Stomach smooth muscle (tissue), 2 donors: ENCODE measurements around the gene TCHH.
A peak's percentile ranks its signal among the peaks of the same experiment; 100 is the strongest.

Source experiments
- H3K27ac ChIP-seq: one replicate; pipeline ENCODE4 v1.7.0; 2013; ENCODE audit warnings: mild to moderate bottlenecking, low read length, inconsistent platforms
- H3K27me3 ChIP-seq, 2 donors: one replicate each; pipeline ENCODE4 v1.7.0; 2013; ENCODE audit warnings: low read length in 2 of 2; ENCODE audit not compliant: insufficient read depth in 2 of 2, control insufficient read depth in 1 of 2
- H3K36me3 ChIP-seq, 2 donors: one replicate each; pipeline ENCODE4 v1.7.0; 2013; ENCODE audit warnings: low read length in 2 of 2; ENCODE audit not compliant: control insufficient read depth in 2 of 2, insufficient read depth in 2 of 2
- H3K4me1 ChIP-seq: one replicate; pipeline ENCODE4 v1.7.0; 2013; ENCODE audit warnings: low read length; ENCODE audit not compliant: control insufficient read depth, insufficient read depth
- H3K4me3 ChIP-seq, 2 donors: one replicate each; pipeline ENCODE4 v1.7.0; 2013; ENCODE audit warnings: low read length in 2 of 2
- H3K9ac ChIP-seq, 2 donors: one replicate each; pipeline ENCODE4 v1.7.0; 2013; ENCODE audit warnings: low read length in 2 of 2, mild to moderate bottlenecking in 1 of 2
- H3K9me3 ChIP-seq, 2 donors: one replicate each; pipeline ENCODE4 v1.7.0; 2013; ENCODE audit warnings: low read length in 2 of 2; ENCODE audit not compliant: control insufficient read depth in 2 of 2
- donor health status: healthy.
- donor health status: Pancreatic carcinoma.

The TCHH gene

DNA sequence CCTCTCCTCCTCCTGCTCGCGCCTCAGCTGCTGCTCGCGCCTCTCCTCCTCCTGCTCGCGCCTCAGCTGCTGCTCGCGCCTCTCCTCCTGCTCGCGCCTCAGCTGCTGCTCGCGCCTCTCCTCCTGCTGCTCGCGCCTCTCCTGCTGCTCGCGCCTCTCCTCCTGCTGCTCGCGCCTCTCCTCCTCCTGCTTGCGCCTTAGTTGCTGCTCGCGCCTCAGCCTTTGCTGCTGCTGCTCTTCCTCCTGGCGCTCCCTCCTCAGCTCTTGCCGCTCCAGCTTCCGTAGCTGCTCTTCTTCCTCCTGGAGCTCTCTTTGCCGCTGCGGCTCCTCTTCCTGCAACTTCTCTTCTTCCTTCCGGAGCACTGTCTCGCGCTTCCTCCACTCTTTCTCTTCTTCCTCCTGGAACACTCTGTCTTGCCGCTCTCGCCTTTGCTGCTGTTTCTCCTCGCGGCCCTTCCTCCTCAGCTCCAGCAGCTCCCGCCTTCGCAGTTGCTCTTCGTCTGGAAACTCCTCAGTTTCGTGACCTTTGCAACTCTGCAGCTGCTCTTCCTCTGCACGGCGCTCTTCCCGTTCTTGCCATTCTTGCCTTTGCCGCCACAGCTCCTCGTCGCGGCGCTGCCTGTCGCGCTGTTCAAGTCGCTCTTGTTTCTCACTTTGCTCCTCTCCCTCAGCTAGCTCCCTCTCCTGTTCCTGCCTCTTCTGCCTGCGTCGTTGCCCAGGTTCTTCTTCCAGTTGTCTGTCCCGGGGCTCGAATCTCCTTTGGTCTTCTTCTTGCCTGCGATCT lies 3.0 kb downstream of the TCHH start:
- peaks cover 36% of the 10 kb centered on the region for H3K4me1 ChIP-seq
- no peak overlapping the region for H3K9ac ChIP-seq
- peak overlapping the region; percentile 21 to 61 for H3K4me3 ChIP-seq
- no peaks in the 10 kb centered on the region for H3K36me3 ChIP-seq
- H3K27me3 ChIP-seq, result peaks cover 77 to 88% of the 10 kb centered on the region in 2 donors
- H3K9me3 ChIP-seq, result peaks cover 0 to 12% of the 10 kb centered on the region in 2 donors
- H3K27ac ChIP-seq, result no peak overlapping the region

DNA sequence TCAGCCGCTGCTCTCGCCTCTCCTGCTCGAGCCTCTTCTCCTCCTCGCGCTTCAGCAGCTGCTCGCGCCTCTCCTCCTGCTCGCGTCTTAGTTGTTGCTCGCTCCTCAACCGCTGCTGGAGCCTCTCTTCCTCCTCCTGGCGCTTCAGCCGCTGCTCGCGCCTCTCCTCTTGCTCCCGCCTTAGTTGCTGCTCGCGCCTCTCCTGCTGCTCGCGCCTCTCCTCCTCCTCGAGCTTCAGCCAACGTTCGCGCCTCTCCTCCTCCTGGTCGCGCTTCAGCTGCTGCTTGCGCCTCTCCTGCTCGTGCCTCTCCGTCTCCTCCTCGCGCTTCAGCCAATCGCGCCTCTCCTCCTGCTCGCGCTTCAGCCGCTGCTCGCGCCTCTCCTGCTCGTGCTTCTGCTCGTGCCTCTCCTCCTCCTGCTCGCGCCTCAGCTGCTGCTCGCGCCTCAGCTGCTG lies 3.7 kb downstream of the TCHH start:
- peak overlapping the region; percentile 71 to 72 for H3K4me3 ChIP-seq
- H3K9ac ChIP-seq, result no peak overlapping the region
- H3K9me3 ChIP-seq, result peaks cover 0 to 12% of the 10 kb centered on the region in 2 donors
- H3K27ac ChIP-seq, result no peak overlapping the region
- H3K36me3 ChIP-seq, result no peaks in the 10 kb centered on the region
- H3K4me1 ChIP-seq, result peaks cover 36% of the 10 kb centered on the region
- peaks cover 80 to 87% of the 10 kb centered on the region in 2 donors for H3K27me3 ChIP-seq

- H3K9ac ChIP-seq, result no peak overlapping the region
- no peak overlapping the region for H3K27ac ChIP-seq
- peaks cover 0 to 12% of the 10 kb centered on the region in 2 donors for H3K9me3 ChIP-seq
- peaks cover 80 to 86% of the 10 kb centered on the region in 2 donors for H3K27me3 ChIP-seq
- no peaks in the 10 kb centered on the region for H3K36me3 ChIP-seq
- peaks cover 36% of the 10 kb centered on the region for H3K4me1 ChIP-seq
- H3K4me3 ChIP-seq, result peak overlapping the region; percentile 71 to 72
Observed at GRCh38 chr1:152110860-152111514, 4.3 kb downstream of the TCHH start.

GRCh38 chr1:152110365-152110859 lies 4.8 kb downstream of the TCHH start:
- peaks cover 36% of the 10 kb centered on the region for H3K4me1 ChIP-seq
- peaks cover 0 to 12% of the 10 kb centered on the region in 2 donors for H3K9me3 ChIP-seq
- peak overlapping the region; percentile 71 to 72 for H3K4me3 ChIP-seq
- no peak overlapping the region for H3K9ac ChIP-seq
- no peak overlapping the region for H3K27ac ChIP-seq
- H3K27me3 ChIP-seq, result peaks cover 82 to 85% of the 10 kb centered on the region in 2 donors
- H3K36me3 ChIP-seq, result no peaks in the 10 kb centered on the region

DNA sequence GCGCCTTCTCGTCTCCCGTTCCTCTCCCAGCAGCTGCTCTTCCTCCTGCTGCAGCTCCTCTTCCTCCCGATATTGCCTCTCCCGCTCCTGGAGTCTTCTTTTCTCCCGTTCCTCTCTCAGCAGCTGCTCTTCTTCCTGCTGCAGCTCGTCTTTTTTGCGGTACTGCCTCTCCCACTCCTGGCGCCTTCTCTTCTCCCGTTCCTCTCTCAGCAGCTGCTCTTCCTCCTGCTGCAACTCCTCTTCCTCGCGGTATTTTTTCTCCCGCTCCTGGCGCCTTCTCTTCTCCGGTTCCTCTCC lies 5.3 kb downstream of the TCHH start:
- Histone ChIP-seq H3K27me3 (peaks cover 81 to 85% of the 10 kb centered on the region in 2 donors), H3K4me3 (peak overlapping the region; percentile 71 to 72), H3K4me1 (peaks cover 36% of the 10 kb centered on the region), H3K27ac (no peak overlapping the region), H3K9me3 (peaks cover 0 to 12% of the 10 kb centered on the region in 2 donors), H3K36me3 (no peaks in the 10 kb centered on the region), H3K9ac (no peak overlapping the region)

DNA sequence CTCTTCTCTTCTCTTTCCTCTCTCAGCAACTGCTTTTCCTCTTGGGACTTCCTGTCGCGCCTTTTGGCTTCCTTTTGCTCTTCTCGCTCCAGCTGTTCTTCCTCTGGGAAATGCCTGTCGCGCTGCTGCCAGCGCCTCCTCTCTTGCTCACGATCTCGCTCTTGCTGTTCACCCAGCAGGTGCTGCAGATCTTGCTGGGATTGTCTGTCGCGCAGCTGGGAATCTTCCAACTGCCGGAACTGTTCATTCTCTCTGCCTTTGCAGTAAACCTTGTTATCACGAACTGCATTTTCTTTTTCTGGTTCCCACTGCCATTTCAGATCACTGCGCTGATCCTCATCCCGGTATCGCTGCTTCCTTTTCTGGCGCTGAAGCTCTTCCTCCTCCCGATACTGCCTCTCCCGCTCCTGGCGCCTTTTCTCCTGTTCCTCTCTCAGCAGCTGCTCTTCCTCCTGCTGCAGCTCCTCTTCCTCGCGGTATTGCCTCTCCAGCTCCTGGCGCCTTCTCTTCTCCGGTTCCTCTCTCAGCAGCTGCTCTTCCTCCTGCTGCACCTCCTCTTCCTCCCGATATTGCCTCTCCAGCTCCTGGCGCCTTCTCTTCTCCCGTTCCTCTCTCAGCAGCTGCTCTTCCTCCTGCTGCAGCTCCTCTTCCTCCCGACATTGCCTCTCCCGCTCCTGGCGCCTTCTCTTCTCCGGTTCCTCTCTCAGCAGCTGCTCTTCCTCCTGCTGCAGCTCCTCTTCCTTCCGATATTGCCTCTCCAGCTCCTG lies 5.8 kb downstream of the TCHH start:
- H3K9me3 ChIP-seq, result peaks cover 0 to 12% of the 10 kb centered on the region in 2 donors
- no peaks in the 10 kb centered on the region for H3K36me3 ChIP-seq
- no peak overlapping the region for H3K9ac ChIP-seq
- peak overlapping the region; percentile 71 to 72 for H3K4me3 ChIP-seq
- H3K27ac ChIP-seq, result no peak overlapping the region
- H3K4me1 ChIP-seq, result peaks cover 36% of the 10 kb centered on the region
- peaks cover 80 to 84% of the 10 kb centered on the region in 2 donors for H3K27me3 ChIP-seq

- Histone ChIP-seq H3K4me1 (peaks cover 36% of the 10 kb centered on the region), H3K27me3 (peaks cover 75 to 82% of the 10 kb centered on the region in 2 donors), H3K9me3 (peaks cover 0 to 12% of the 10 kb centered on the region in 2 donors), H3K36me3 (no peaks in the 10 kb centered on the region), H3K4me3 (peak overlapping the region in 1 of 2 donors; percentile 35), H3K9ac (no peak overlapping the region), H3K27ac (no peak overlapping the region)
Observed at GRCh38 chr1:152108882-152109222, 6.4 kb downstream of the TCHH start.

- H3K36me3 ChIP-seq, result no peaks in the 10 kb centered on the region
- H3K9ac ChIP-seq, result no peak overlapping the region
- no peak overlapping the region for H3K27ac ChIP-seq
- peaks cover 0 to 12% of the 10 kb centered on the region in 2 donors for H3K9me3 ChIP-seq
- H3K4me3 ChIP-seq, result peak overlapping the region in 1 of 2 donors; percentile 47
- H3K4me1 ChIP-seq, result peaks cover 36% of the 10 kb centered on the region
- H3K27me3 ChIP-seq, result peaks cover 68 to 75% of the 10 kb centered on the region in 2 donors
Observed at GRCh38 chr1:152107984-152108881, 7.0 kb downstream of the TCHH start.

- Histone ChIP-seq H3K4me3 (peak overlapping the region in 1 of 2 donors; percentile 47), H3K4me1 (peaks cover 32% of the 10 kb centered on the region), H3K36me3 (no peaks in the 10 kb centered on the region), H3K27me3 (peaks cover 60 to 71% of the 10 kb centered on the region in 2 donors), H3K27ac (no peak overlapping the region), H3K9ac (no peak overlapping the region), H3K9me3 (peaks cover 0 to 12% of the 10 kb centered on the region in 2 donors)
Observed at GRCh38 chr1:152107031-152107983, 7.9 kb downstream of the TCHH start.
